ENCODE data around the gene CEACAM16. TPM values are rescaled to one million over a fixed set of nuclear protein-coding genes. Genes with fewer than 3 reads are reported as not detected.

CEACAM16 gene, protein sequence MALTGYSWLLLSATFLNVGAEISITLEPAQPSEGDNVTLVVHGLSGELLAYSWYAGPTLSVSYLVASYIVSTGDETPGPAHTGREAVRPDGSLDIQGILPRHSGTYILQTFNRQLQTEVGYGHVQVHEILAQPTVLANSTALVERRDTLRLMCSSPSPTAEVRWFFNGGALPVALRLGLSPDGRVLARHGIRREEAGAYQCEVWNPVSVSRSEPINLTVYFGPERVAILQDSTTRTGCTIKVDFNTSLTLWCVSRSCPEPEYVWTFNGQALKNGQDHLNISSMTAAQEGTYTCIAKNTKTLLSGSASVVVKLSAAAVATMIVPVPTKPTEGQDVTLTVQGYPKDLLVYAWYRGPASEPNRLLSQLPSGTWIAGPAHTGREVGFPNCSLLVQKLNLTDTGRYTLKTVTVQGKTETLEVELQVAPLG
- total RNA-seq (2011; cell fraction: chromatin; rRNA removed; ENCODE audit: low replicate concordance): not detected in 2 replicates
- total RNA-seq (2011; cell fraction: nucleolus; rRNA removed): not detected in 2 replicates
- not detected in 2 replicates for total RNA-seq (2011; cell fraction: nucleoplasm; rRNA removed)
- total RNA-seq (2014; rRNA removed) (not detected in 2 replicates), total RNA-seq (2014; rRNA removed; fragmentation: Illumina TruSeq; extraction: Trizol) (not detected in 2 replicates), total RNA-seq (2015; rRNA removed; fragmentation: Illumina TruSeq; extraction: Trizol) (not detected in 2 replicates), total RNA-seq (2021) (not detected in 2 replicates), polyA plus RNA-seq (2011; rRNA removed) (not detected in 2 replicates), polyA plus RNA-seq (2014; fragmentation: Illumina TruSeq; extraction: Trizol) (not detected in 2 replicates), polyA plus RNA-seq (2014; fragmentation: Nextera tagmentation; extraction: Ambion mirVana) (not detected), polyA plus RNA-seq (2014; rRNA removed) (not detected in 2 replicates), polyA minus RNA-seq (2011; rRNA and poly(A)+ RNA removed) (not detected in 2 replicates), Bru-seq, nascent RNA (not detected), BruChase-seq, experiment 1, labeled RNA remaining after a 2-hour chase (not detected), BruChase-seq, experiment 2, labeled RNA remaining after a 6-hour chase (not detected)
- polyA plus RNA-seq (2011; cell fraction: cytosol; rRNA removed): not detected in 2 replicates
- polyA plus RNA-seq (2011; cell fraction: nucleus; rRNA removed): not detected in 2 replicates
- polyA plus RNA-seq (2012): not detected in 2 replicates
- not detected in 2 replicates for polyA minus RNA-seq (2011; cell fraction: cytosol; rRNA and poly(A)+ RNA removed)
- polyA minus RNA-seq (2011; cell fraction: nucleus; rRNA and poly(A)+ RNA removed): not detected in 2 replicates
- long read RNA-seq, experiment 1: 0 reads
- long read RNA-seq, experiment 2: 0 reads
- long read RNA-seq, experiment 3: 0 reads

GRCh38 chr19:44698492-44699201 is at the start of gene CEACAM16:
TSS of gene CEACAM16 (plus strand) at chr19:44699151. CDS start at chr19:44701457, 2,306 bp downstream.
- H3K9ac ChIP-seq (ENCODE audit: insufficient read depth in 1 of 2, low read depth in 2 of 2, low read length in 2 of 2): peak within 1 kb of the TSS in 1 of 2 experiments; percentile 56; a peak in 1 of 4 replicates
- H3K9me1 ChIP-seq (ENCODE audit: control insufficient read depth, insufficient read depth, low read length): no peaks in the 10 kb centered on the region
- no peaks in the 10 kb centered on the region for H4K20me1 ChIP-seq (replicated peaks; ENCODE audit: control insufficient read depth, insufficient read depth, low read length)
- no peaks in the 10 kb centered on the region for H3K36me3 ChIP-seq (ENCODE audit: control insufficient read depth, insufficient read depth, low read length)
- ATAC-seq (no peak), FAIRE-seq (no peak), DNase-seq (ENCODE audit: extremely low read depth in 1 of 4, low spot score in 3 of 4) (no peak)
- H3K79me2 ChIP-seq (ENCODE audit: control insufficient read depth, insufficient read depth, low read length): no peaks in the 10 kb centered on the region
- H3K27me3 ChIP-seq (ENCODE audit: control insufficient read depth in 2 of 2, insufficient read depth in 2 of 2, low read length in 2 of 2): no peaks in the 10 kb centered on the region
- intact Hi-C loops (cut with micrococcal nuclease): no loop called here
- H3K4me2 ChIP-seq (ENCODE audit: insufficient read depth, low read length): no peak within 1 kb of the TSS
- no peaks in the 10 kb centered on the region for H3K9me3 ChIP-seq (replicated peaks; ENCODE audit: control insufficient read depth, insufficient read depth, low read depth, low read length)
- peaks cover 18 to 42% of the 10 kb centered on the region in 2 experiments; a peak in 4 of 5 replicates for H3K4me1 ChIP-seq (replicated peaks in 1 of 2; ENCODE audit: control insufficient read depth in 2 of 2, insufficient read depth in 2 of 2, low read length in 2 of 2)
- ChIA-PET CTCF (ENCODE audit: low intra/inter-chr PET ratio) (no interaction called here), POLR2A (no interaction called here)
- 82% methylated on average over 13 of the region's 13 CpGs for WGBS (ENCODE audit: insufficient coverage, low coverage, missing lambda C conversion rate)
- in situ Hi-C loops (cut with MboI): no loop called here
- no peak within 1 kb of the TSS for H3K4me3 ChIP-seq
- no peak within 1 kb of the TSS for H2AFZ ChIP-seq (ENCODE audit: low read depth, low read length)
- BruUV-seq (replicated peaks): no TSS peak
- no peak within 1 kb of the TSS for H3K27ac ChIP-seq (ENCODE audit: extremely low read depth, low read depth, low read length)
- TF ChIP-seq, protein P1, sequence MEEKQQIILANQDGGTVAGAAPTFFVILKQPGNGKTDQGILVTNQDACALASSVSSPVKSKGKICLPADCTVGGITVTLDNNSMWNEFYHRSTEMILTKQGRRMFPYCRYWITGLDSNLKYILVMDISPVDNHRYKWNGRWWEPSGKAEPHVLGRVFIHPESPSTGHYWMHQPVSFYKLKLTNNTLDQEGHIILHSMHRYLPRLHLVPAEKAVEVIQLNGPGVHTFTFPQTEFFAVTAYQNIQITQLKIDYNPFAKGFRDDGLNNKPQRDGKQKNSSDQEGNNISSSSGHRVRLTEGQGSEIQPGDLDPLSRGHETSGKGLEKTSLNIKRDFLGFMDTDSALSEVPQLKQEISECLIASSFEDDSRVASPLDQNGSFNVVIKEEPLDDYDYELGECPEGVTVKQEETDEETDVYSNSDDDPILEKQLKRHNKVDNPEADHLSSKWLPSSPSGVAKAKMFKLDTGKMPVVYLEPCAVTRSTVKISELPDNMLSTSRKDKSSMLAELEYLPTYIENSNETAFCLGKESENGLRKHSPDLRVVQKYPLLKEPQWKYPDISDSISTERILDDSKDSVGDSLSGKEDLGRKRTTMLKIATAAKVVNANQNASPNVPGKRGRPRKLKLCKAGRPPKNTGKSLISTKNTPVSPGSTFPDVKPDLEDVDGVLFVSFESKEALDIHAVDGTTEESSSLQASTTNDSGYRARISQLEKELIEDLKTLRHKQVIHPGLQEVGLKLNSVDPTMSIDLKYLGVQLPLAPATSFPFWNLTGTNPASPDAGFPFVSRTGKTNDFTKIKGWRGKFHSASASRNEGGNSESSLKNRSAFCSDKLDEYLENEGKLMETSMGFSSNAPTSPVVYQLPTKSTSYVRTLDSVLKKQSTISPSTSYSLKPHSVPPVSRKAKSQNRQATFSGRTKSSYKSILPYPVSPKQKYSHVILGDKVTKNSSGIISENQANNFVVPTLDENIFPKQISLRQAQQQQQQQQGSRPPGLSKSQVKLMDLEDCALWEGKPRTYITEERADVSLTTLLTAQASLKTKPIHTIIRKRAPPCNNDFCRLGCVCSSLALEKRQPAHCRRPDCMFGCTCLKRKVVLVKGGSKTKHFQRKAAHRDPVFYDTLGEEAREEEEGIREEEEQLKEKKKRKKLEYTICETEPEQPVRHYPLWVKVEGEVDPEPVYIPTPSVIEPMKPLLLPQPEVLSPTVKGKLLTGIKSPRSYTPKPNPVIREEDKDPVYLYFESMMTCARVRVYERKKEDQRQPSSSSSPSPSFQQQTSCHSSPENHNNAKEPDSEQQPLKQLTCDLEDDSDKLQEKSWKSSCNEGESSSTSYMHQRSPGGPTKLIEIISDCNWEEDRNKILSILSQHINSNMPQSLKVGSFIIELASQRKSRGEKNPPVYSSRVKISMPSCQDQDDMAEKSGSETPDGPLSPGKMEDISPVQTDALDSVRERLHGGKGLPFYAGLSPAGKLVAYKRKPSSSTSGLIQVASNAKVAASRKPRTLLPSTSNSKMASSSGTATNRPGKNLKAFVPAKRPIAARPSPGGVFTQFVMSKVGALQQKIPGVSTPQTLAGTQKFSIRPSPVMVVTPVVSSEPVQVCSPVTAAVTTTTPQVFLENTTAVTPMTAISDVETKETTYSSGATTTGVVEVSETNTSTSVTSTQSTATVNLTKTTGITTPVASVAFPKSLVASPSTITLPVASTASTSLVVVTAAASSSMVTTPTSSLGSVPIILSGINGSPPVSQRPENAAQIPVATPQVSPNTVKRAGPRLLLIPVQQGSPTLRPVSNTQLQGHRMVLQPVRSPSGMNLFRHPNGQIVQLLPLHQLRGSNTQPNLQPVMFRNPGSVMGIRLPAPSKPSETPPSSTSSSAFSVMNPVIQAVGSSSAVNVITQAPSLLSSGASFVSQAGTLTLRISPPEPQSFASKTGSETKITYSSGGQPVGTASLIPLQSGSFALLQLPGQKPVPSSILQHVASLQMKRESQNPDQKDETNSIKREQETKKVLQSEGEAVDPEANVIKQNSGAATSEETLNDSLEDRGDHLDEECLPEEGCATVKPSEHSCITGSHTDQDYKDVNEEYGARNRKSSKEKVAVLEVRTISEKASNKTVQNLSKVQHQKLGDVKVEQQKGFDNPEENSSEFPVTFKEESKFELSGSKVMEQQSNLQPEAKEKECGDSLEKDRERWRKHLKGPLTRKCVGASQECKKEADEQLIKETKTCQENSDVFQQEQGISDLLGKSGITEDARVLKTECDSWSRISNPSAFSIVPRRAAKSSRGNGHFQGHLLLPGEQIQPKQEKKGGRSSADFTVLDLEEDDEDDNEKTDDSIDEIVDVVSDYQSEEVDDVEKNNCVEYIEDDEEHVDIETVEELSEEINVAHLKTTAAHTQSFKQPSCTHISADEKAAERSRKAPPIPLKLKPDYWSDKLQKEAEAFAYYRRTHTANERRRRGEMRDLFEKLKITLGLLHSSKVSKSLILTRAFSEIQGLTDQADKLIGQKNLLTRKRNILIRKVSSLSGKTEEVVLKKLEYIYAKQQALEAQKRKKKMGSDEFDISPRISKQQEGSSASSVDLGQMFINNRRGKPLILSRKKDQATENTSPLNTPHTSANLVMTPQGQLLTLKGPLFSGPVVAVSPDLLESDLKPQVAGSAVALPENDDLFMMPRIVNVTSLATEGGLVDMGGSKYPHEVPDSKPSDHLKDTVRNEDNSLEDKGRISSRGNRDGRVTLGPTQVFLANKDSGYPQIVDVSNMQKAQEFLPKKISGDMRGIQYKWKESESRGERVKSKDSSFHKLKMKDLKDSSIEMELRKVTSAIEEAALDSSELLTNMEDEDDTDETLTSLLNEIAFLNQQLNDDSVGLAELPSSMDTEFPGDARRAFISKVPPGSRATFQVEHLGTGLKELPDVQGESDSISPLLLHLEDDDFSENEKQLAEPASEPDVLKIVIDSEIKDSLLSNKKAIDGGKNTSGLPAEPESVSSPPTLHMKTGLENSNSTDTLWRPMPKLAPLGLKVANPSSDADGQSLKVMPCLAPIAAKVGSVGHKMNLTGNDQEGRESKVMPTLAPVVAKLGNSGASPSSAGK (IDR thresholded peaks at IDR 0.05): no peak
- TF ChIP-seq, protein P2, sequence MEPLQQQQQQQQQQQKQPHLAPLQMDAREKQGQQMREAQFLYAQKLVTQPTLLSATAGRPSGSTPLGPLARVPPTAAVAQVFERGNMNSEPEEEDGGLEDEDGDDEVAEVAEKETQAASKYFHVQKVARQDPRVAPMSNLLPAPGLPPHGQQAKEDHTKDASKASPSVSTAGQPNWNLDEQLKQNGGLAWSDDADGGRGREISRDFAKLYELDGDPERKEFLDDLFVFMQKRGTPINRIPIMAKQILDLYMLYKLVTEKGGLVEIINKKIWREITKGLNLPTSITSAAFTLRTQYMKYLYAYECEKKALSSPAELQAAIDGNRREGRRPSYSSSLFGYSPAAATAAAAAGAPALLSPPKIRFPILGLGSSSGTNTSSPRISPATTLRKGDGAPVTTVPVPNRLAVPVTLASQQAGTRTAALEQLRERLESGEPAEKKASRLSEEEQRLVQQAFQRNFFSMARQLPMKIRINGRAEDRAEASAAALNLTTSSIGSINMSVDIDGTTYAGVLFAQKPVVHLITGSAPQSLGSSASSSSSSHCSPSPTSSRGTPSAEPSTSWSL (CRISPR knock-in tag; IDR thresholded peaks at IDR 0.05; ENCODE audit: borderline replicate concordance): no peak
